Endothelial cell of umbilical vein (primary cell): ENCODE measurements around the gene CACNA1A. TPM values are rescaled to one million over a fixed set of nuclear protein-coding genes. Genes with fewer than 3 reads are reported as not detected.

Experiments
- BruUV-seq: library from RNA; stranded (reverse); fragments of 400-500 nt; replicated peaks from 2 replicates; lab custom pipeline; 2021; lab: Mats Ljungman, UMichigan
- CTCF ChIA-PET: fragments of 300-600, 350-600 bp; sonication (Branson Sonifier 250); formaldehyde crosslinking; loops from one replicate; lab custom pipeline; 2021; ENCODE audit warnings: antibody characterized with exemption, inconsistent platforms; lab: Charles Lee
- POLR2A ChIA-PET: fragments of 300-600, 350-600 bp; sonication (Branson Sonifier 250); formaldehyde crosslinking; loops from one replicate; lab custom pipeline; 2021; ENCODE audit warnings: antibody characterized with exemption, inconsistent platforms; lab: Charles Lee
- DNase-seq: peaks from one replicate; pipeline ENCODE4 v3.0.0-alpha.2; 2011; ENCODE audit warnings: low read depth, low spot score
- FAIRE-seq: peaks from 2 replicates; lab custom pipeline; 2011; peaks lifted over from hg19 to GRCh38; lab: Jason Lieb, UNC
- H2AFZ ChIP-seq: 2 replicates; pipeline ENCODE4 v1.6.0; 2012; ENCODE audit warnings: low read depth, low read length, control low read depth, inconsistent platforms
- H3K27ac ChIP-seq: 2 replicates; pipeline ENCODE4 v1.5.1; 2011; ENCODE audit warnings: low read depth, mild to moderate bottlenecking, control low read depth, low read length, moderate library complexity; ENCODE audit not compliant: insufficient read depth
- H3K27me3 ChIP-seq, 2 experiments: 2 replicates each; pipeline versions ENCODE4 v1.6.0 to v1.6.1; 2011; ENCODE audit warnings: low read length in 2 of 2, mixed read lengths in 1 of 2; ENCODE audit not compliant: control insufficient read depth in 2 of 2, insufficient read depth in 2 of 2
- H3K36me3 ChIP-seq, 2 experiments: 2 replicates in 1 of 2; 3 replicates in 1 of 2; pipeline ENCODE4 v1.5.1; 2011; ENCODE audit warnings: low read length in 2 of 2, mild to moderate bottlenecking in 1 of 2, moderate library complexity in 1 of 2; ENCODE audit not compliant: control insufficient read depth in 2 of 2, insufficient read depth in 2 of 2; ENCODE audit errors: extremely low read depth in 1 of 2
- H3K4me1 ChIP-seq: 3 replicates; pipeline ENCODE4 v1.5.1; 2011; ENCODE audit warnings: mild to moderate bottlenecking, low read length; ENCODE audit not compliant: control insufficient read depth, insufficient read depth; ENCODE audit errors: extremely low read depth
- H3K4me2 ChIP-seq: 2 replicates; pipeline ENCODE4 v1.6.1; 2011; ENCODE audit warnings: low read length, control low read depth, mixed read lengths; ENCODE audit not compliant: insufficient read depth
- H3K4me3 ChIP-seq, 3 experiments: fragments of 200-600 bp in 1 of 3; sonication (generic), shearing (Covaris generic) in 1 of 3; replicated peaks in 1 of 3; 2 replicates each; pipeline ENCODE4 v1.5.1; 2011 to 2016; ENCODE audit warnings: control low read depth in 3 of 3, low read length in 3 of 3, mild to moderate bottlenecking in 2 of 3, inconsistent platforms in 1 of 3, low read depth in 1 of 3, moderate library complexity in 1 of 3; ENCODE audit not compliant: insufficient read depth in 1 of 3
- H3K79me2 ChIP-seq: 2 replicates; pipeline ENCODE4 v1.6.0; 2012; ENCODE audit warnings: low read length, inconsistent platforms; ENCODE audit not compliant: control insufficient read depth, insufficient read depth
- H3K9ac ChIP-seq: replicated peaks from 2 replicates; pipeline ENCODE3; 2011; ENCODE audit warnings: low read length, control low read depth; ENCODE audit not compliant: insufficient read depth; ENCODE audit errors: extremely low read depth
- H3K9me1 ChIP-seq: replicated peaks from 3 replicates; pipeline ENCODE4 v1.6.0; 2011; ENCODE audit warnings: mild to moderate bottlenecking, low read length; ENCODE audit not compliant: control insufficient read depth, insufficient read depth; ENCODE audit errors: extremely low read depth
- H3K9me3 ChIP-seq: replicated peaks from 2 replicates; pipeline ENCODE4 v1.5.1; 2012; ENCODE audit warnings: low read length, inconsistent platforms; ENCODE audit not compliant: control insufficient read depth, insufficient read depth
- H4K20me1 ChIP-seq: replicated peaks from 2 replicates; pipeline ENCODE3; 2011; ENCODE audit warnings: mild to moderate bottlenecking, low read length; ENCODE audit not compliant: control insufficient read depth, insufficient read depth; ENCODE audit errors: extremely low read depth
- CTCF ChIP-seq, 2 donors: IDR thresholded peaks; 1 replicate in 1 of 2; 2 replicates in 1 of 2; pipeline ENCODE4 v1.5.1; 2011; ENCODE audit warnings: low read length in 2 of 2, mild to moderate bottlenecking in 2 of 2, moderate library complexity in 2 of 2, control low read depth in 1 of 2, inconsistent platforms in 1 of 2, low read depth in 1 of 2; ENCODE audit not compliant: insufficient read depth in 1 of 2; ENCODE audit errors: extremely low read depth in 1 of 2
- EZH2 ChIP-seq: IDR thresholded peaks from 2 replicates; pipeline ENCODE4 v1.6.1; 2012; ENCODE audit warnings: borderline replicate concordance, low read depth, mild to moderate bottlenecking, moderate library complexity, low read length, inconsistent platforms; ENCODE audit not compliant: severe bottlenecking
- FOS ChIP-seq: IDR thresholded peaks from 2 replicates; pipeline ENCODE4 v1.6.1; 2011; ENCODE audit warnings: mild to moderate bottlenecking, low read length, moderate library complexity, borderline replicate concordance; ENCODE audit not compliant: insufficient read depth
- GATA2 ChIP-seq: IDR thresholded peaks from 2 replicates; pipeline ENCODE4 v1.7.0; 2011; ENCODE audit warnings: low read depth, mild to moderate bottlenecking, moderate library complexity, mixed read lengths, low read length; ENCODE audit not compliant: insufficient read length, insufficient read depth
- JUN ChIP-seq: IDR thresholded peaks from 2 replicates; pipeline ENCODE4 v1.6.1; 2011; ENCODE audit warnings: borderline replicate concordance, low read depth; ENCODE audit not compliant: insufficient read length, insufficient read depth
- MYC ChIP-seq: IDR thresholded peaks from one replicate; pipeline ENCODE4 v1.6.1; 2011; ENCODE audit warnings: mild to moderate bottlenecking, low read depth, low read length
- POLR2A ChIP-seq: IDR thresholded peaks from 2 replicates; pipeline ENCODE4 v1.6.1; 2012; ENCODE audit warnings: low read depth, mild to moderate bottlenecking, control low read depth, low read length
- POLR2AphosphoS5 ChIP-seq: IDR thresholded peaks from 2 replicates; pipeline ENCODE4 v1.6.1; 2012; ENCODE audit warnings: low read depth, mild to moderate bottlenecking, control low read depth, low read length, moderate library complexity; ENCODE audit not compliant: insufficient read depth
- dilution Hi-C: fragments of 300-500 bp; cut with MboI; formaldehyde crosslinking; loops from one replicate; pipeline ENCODE4 v1.15.0; 2019; ENCODE audit warnings: low sequenced_read_pairs; ENCODE audit not compliant: extremely low pct_ligation_motif_present
- intact Hi-C: fragments of 100-400 bp; cut with micrococcal nuclease; formaldehyde crosslinking; loops from one replicate; pipeline ENCODE4 v1.10.0; 2022
- polyA plus RNA-seq, 4 experiments: library from polyadenylated mRNA; depleted of rRNA in 3 of 4; stranded (reverse) in 3 of 4; unstranded in 1 of 4; fragments of >200 nt; gene quantifications; 2 replicates each; pipeline versions ENCODE4 v1.2.1 to v1.2.3, GENCODE V29; 2011 to 2012; ENCODE audit warnings: missing spikeins in 1 of 4
- total RNA-seq: library from RNA; stranded (reverse); gene quantifications from 2 replicates; pipeline ENCODE4 v1.2.3, GENCODE V29; 2021
- TF ChIP-seq, protein P1 (sequence below): IDR thresholded peaks from 2 replicates; pipeline ENCODE4 v1.6.1; 2011; ENCODE audit not compliant: insufficient read depth, insufficient read length

Gene CACNA1A
- total and polyA plus RNA-seq, 2 donors (not counting 3 experiments of a cell fraction or from before 2014, with no cell fraction given): 0.17 to 0.38 TPM

DNA sequence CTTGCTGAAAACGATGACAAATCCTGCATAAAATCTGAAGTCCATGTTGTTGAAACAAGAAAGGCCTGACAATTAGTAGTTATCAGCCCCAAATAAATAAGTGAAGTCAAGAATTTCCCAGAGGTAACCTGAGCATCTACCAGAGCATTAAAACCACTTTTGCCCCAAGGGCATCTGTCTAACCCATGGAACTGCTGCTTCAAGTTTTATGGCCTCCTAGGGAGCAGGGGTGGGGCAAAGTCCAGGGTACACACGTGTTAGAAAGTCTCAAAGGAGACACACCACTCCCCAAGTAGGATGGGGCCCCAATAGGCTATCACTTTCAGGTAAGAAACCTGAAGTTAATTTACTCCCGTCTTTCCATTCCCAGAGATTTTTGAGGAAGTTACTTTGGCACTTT, 81.1 kb downstream of the CACNA1A start:
- Histone ChIP-seq H4K20me1 (no peaks in the 10 kb centered on the region), H3K4me2 (no peak overlapping the region), H3K9ac (no peak overlapping the region), H3K9me1 (no peaks in the 10 kb centered on the region), H3K36me3 (no peaks in the 10 kb centered on the region), H3K4me1 (peaks cover 10% of the 10 kb centered on the region), H3K27me3 (no peaks in the 10 kb centered on the region), H3K4me3 (no peak overlapping the region), H3K9me3 (no peaks in the 10 kb centered on the region), H3K27ac (no peak overlapping the region), H3K79me2 (no peaks in the 10 kb centered on the region), H2AFZ (no peak overlapping the region)
- dilution Hi-C loops: no loop called here
- ChIA-PET CTCF (interaction anchor here (1.1 to 6.2 kb wide), 3 partner anchors 27 to 147 kb away, joined by 3 to 44 read pairs (median 7); no protein-coding TSS in a partner anchor), POLR2A (no interaction called here)
- no TSS peak for BruUV-seq
- TF ChIP-seq, protein P1, sequence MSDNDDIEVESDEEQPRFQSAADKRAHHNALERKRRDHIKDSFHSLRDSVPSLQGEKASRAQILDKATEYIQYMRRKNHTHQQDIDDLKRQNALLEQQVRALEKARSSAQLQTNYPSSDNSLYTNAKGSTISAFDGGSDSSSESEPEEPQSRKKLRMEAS: no peak
- TF ChIP-seq JUN (no peak), MYC (no peak), POLR2A (no peak), FOS (no peak)
- FAIRE-seq (no peak), DNase-seq (no peak)
- intact Hi-C loops: no loop called here

GRCh38 chr19:13420780-13421179, 85.5 kb downstream of the CACNA1A start:
- no peaks in the 10 kb centered on the region for H3K9me3 ChIP-seq
- no peak for FAIRE-seq
- no peaks in the 10 kb centered on the region for H4K20me1 ChIP-seq
- no TSS peak for BruUV-seq
- no peaks in the 10 kb centered on the region for H3K36me3 ChIP-seq
- no peaks in the 10 kb centered on the region for H3K27me3 ChIP-seq
- intact Hi-C loops (no loop called here), dilution Hi-C loops (no loop called here)
- CTCF ChIA-PET: no interaction called here
- no peak for DNase-seq
- POLR2A ChIA-PET: no interaction called here
- H3K4me2 ChIP-seq: no peak overlapping the region
- no peaks in the 10 kb centered on the region for H3K4me1 ChIP-seq
- no peak overlapping the region for H3K27ac ChIP-seq
- H2AFZ ChIP-seq: no peak overlapping the region
- H3K79me2 ChIP-seq: no peaks in the 10 kb centered on the region
- no peaks in the 10 kb centered on the region for H3K9me1 ChIP-seq
- TF ChIP-seq POLR2A: no peak
- no peak for TF ChIP-seq POLR2AphosphoS5
- no peak for TF ChIP-seq FOS
- TF ChIP-seq, protein P1: no peak
- TF ChIP-seq EZH2: no peak
- no peak for TF ChIP-seq GATA2
- TF ChIP-seq JUN: no peak
- no peak for TF ChIP-seq MYC
- TF ChIP-seq CTCF (IDR thresholded peaks at IDR 0.05; ENCODE audit: extremely low read depth in 1 of 2, insufficient read depth in 1 of 2, low read depth in 1 of 2, low read length in 2 of 2): no peak
- no peak overlapping the region for H3K9ac ChIP-seq
- H3K4me3 ChIP-seq: no peak overlapping the region
